Endothelial cell of umbilical vein (primary cell): ENCODE data around the gene TSPAN9. TPM values are rescaled to one million over a fixed set of nuclear protein-coding genes. Genes with fewer than 3 reads are reported as not detected.

ENCODE experiments used
- BruUV-seq: library from RNA; stranded (reverse); fragments of 400-500 nt; replicated peaks from 2 replicates; lab custom pipeline; 2021; lab: Mats Ljungman, UMichigan
- CTCF ChIA-PET: fragments of 300-600, 350-600 bp; sonication (Branson Sonifier 250); formaldehyde crosslinking; loops from one replicate; lab custom pipeline; 2021; ENCODE audit warnings: antibody characterized with exemption, inconsistent platforms; lab: Charles Lee
- POLR2A ChIA-PET: fragments of 300-600, 350-600 bp; sonication (Branson Sonifier 250); formaldehyde crosslinking; loops from one replicate; lab custom pipeline; 2021; ENCODE audit warnings: antibody characterized with exemption, inconsistent platforms; lab: Charles Lee
- DNase-seq: peaks from one replicate; pipeline ENCODE4 v3.0.0-alpha.2; 2011; ENCODE audit warnings: low read depth, low spot score
- FAIRE-seq: peaks from 2 replicates; lab custom pipeline; 2011; peaks lifted over from hg19 to GRCh38; lab: Jason Lieb, UNC
- H2AFZ ChIP-seq: 2 replicates; pipeline ENCODE4 v1.6.0; 2012; ENCODE audit warnings: low read depth, low read length, control low read depth, inconsistent platforms
- H3K27ac ChIP-seq: 2 replicates; pipeline ENCODE4 v1.5.1; 2011; ENCODE audit warnings: low read depth, mild to moderate bottlenecking, control low read depth, low read length, moderate library complexity; ENCODE audit not compliant: insufficient read depth
- H3K27me3 ChIP-seq, 2 experiments: 2 replicates each; pipeline versions ENCODE4 v1.6.0 to v1.6.1; 2011; ENCODE audit warnings: low read length in 2 of 2, mixed read lengths in 1 of 2; ENCODE audit not compliant: control insufficient read depth in 2 of 2, insufficient read depth in 2 of 2
- H3K36me3 ChIP-seq, 2 experiments: 2 replicates in 1 of 2; 3 replicates in 1 of 2; pipeline ENCODE4 v1.5.1; 2011; ENCODE audit warnings: low read length in 2 of 2, mild to moderate bottlenecking in 1 of 2, moderate library complexity in 1 of 2; ENCODE audit not compliant: control insufficient read depth in 2 of 2, insufficient read depth in 2 of 2; ENCODE audit errors: extremely low read depth in 1 of 2
- H3K4me1 ChIP-seq: 3 replicates; pipeline ENCODE4 v1.5.1; 2011; ENCODE audit warnings: mild to moderate bottlenecking, low read length; ENCODE audit not compliant: control insufficient read depth, insufficient read depth; ENCODE audit errors: extremely low read depth
- H3K4me2 ChIP-seq: 2 replicates; pipeline ENCODE4 v1.6.1; 2011; ENCODE audit warnings: low read length, control low read depth, mixed read lengths; ENCODE audit not compliant: insufficient read depth
- H3K4me3 ChIP-seq, 3 experiments: fragments of 200-600 bp in 1 of 3; sonication (generic), shearing (Covaris generic) in 1 of 3; replicated peaks in 1 of 3; 2 replicates each; pipeline ENCODE4 v1.5.1; 2011 to 2016; ENCODE audit warnings: control low read depth in 3 of 3, low read length in 3 of 3, mild to moderate bottlenecking in 2 of 3, inconsistent platforms in 1 of 3, low read depth in 1 of 3, moderate library complexity in 1 of 3; ENCODE audit not compliant: insufficient read depth in 1 of 3
- H3K79me2 ChIP-seq: 2 replicates; pipeline ENCODE4 v1.6.0; 2012; ENCODE audit warnings: low read length, inconsistent platforms; ENCODE audit not compliant: control insufficient read depth, insufficient read depth
- H3K9ac ChIP-seq: replicated peaks from 2 replicates; pipeline ENCODE3; 2011; ENCODE audit warnings: low read length, control low read depth; ENCODE audit not compliant: insufficient read depth; ENCODE audit errors: extremely low read depth
- H3K9me1 ChIP-seq: replicated peaks from 3 replicates; pipeline ENCODE4 v1.6.0; 2011; ENCODE audit warnings: mild to moderate bottlenecking, low read length; ENCODE audit not compliant: control insufficient read depth, insufficient read depth; ENCODE audit errors: extremely low read depth
- H3K9me3 ChIP-seq: replicated peaks from 2 replicates; pipeline ENCODE4 v1.5.1; 2012; ENCODE audit warnings: low read length, inconsistent platforms; ENCODE audit not compliant: control insufficient read depth, insufficient read depth
- H4K20me1 ChIP-seq: replicated peaks from 2 replicates; pipeline ENCODE3; 2011; ENCODE audit warnings: mild to moderate bottlenecking, low read length; ENCODE audit not compliant: control insufficient read depth, insufficient read depth; ENCODE audit errors: extremely low read depth
- EZH2 ChIP-seq: IDR thresholded peaks from 2 replicates; pipeline ENCODE4 v1.6.1; 2012; ENCODE audit warnings: borderline replicate concordance, low read depth, mild to moderate bottlenecking, moderate library complexity, low read length, inconsistent platforms; ENCODE audit not compliant: severe bottlenecking
- FOS ChIP-seq: IDR thresholded peaks from 2 replicates; pipeline ENCODE4 v1.6.1; 2011; ENCODE audit warnings: mild to moderate bottlenecking, low read length, moderate library complexity, borderline replicate concordance; ENCODE audit not compliant: insufficient read depth
- GATA2 ChIP-seq: IDR thresholded peaks from 2 replicates; pipeline ENCODE4 v1.7.0; 2011; ENCODE audit warnings: low read depth, mild to moderate bottlenecking, moderate library complexity, mixed read lengths, low read length; ENCODE audit not compliant: insufficient read length, insufficient read depth
- JUN ChIP-seq: IDR thresholded peaks from 2 replicates; pipeline ENCODE4 v1.6.1; 2011; ENCODE audit warnings: borderline replicate concordance, low read depth; ENCODE audit not compliant: insufficient read length, insufficient read depth
- MAX ChIP-seq: IDR thresholded peaks from 2 replicates; pipeline ENCODE4 v1.6.1; 2011; ENCODE audit not compliant: insufficient read depth, insufficient read length
- MYC ChIP-seq: IDR thresholded peaks from one replicate; pipeline ENCODE4 v1.6.1; 2011; ENCODE audit warnings: mild to moderate bottlenecking, low read depth, low read length
- POLR2A ChIP-seq: IDR thresholded peaks from 2 replicates; pipeline ENCODE4 v1.6.1; 2012; ENCODE audit warnings: low read depth, mild to moderate bottlenecking, control low read depth, low read length
- POLR2AphosphoS5 ChIP-seq: IDR thresholded peaks from 2 replicates; pipeline ENCODE4 v1.6.1; 2012; ENCODE audit warnings: low read depth, mild to moderate bottlenecking, control low read depth, low read length, moderate library complexity; ENCODE audit not compliant: insufficient read depth
- dilution Hi-C: fragments of 300-500 bp; cut with MboI; formaldehyde crosslinking; loops from one replicate; pipeline ENCODE4 v1.15.0; 2019; ENCODE audit warnings: low sequenced_read_pairs; ENCODE audit not compliant: extremely low pct_ligation_motif_present
- intact Hi-C: fragments of 100-400 bp; cut with micrococcal nuclease; formaldehyde crosslinking; loops from one replicate; pipeline ENCODE4 v1.10.0; 2022
- polyA plus RNA-seq, 4 experiments: library from polyadenylated mRNA; depleted of rRNA in 3 of 4; stranded (reverse) in 3 of 4; unstranded in 1 of 4; fragments of >200 nt; gene quantifications; 2 replicates each; pipeline versions ENCODE4 v1.2.1 to v1.2.3, GENCODE V29; 2011 to 2012; ENCODE audit warnings: missing spikeins in 1 of 4
- total RNA-seq: library from RNA; stranded (reverse); gene quantifications from 2 replicates; pipeline ENCODE4 v1.2.3, GENCODE V29; 2021
- TF ChIP-seq, protein P1 (sequence below), 2 donors: IDR thresholded peaks; 1 replicate in 1 of 2; 2 replicates in 1 of 2; pipeline ENCODE4 v1.5.1; 2011; ENCODE audit warnings: low read length in 2 of 2, mild to moderate bottlenecking in 2 of 2, moderate library complexity in 2 of 2, control low read depth in 1 of 2, inconsistent platforms in 1 of 2, low read depth in 1 of 2; ENCODE audit not compliant: insufficient read depth in 1 of 2; ENCODE audit errors: extremely low read depth in 1 of 2

Gene TSPAN9
- total and polyA plus RNA-seq, 2 donors (not counting 3 experiments of a cell fraction or from before 2014, with no cell fraction given) = 43.3 to 66.8 TPM

GRCh38 chr12:3310271-3311026, 233.3 kb downstream of the TSPAN9 start:
- no peaks in the 10 kb centered on the region for H3K27me3 ChIP-seq
- dilution Hi-C loops (no loop called here), intact Hi-C loops (no loop called here)
- no peak overlapping the region for H3K4me2 ChIP-seq
- CTCF ChIA-PET = interaction anchor here (0.6 to 7.9 kb wide), 4 partner anchors 9 to 494 kb away, joined by 3 to 149 read pairs (median 50); no protein-coding TSS in a partner anchor
- H3K4me1 ChIP-seq = peaks cover 1% of the 10 kb centered on the region
- H3K79me2 ChIP-seq = no peaks in the 10 kb centered on the region
- FAIRE-seq (no peak), DNase-seq (no peak)
- no peak overlapping the region for H2AFZ ChIP-seq
- POLR2A ChIA-PET = no interaction called here
- H3K27ac ChIP-seq = no peak overlapping the region
- H3K9me1 ChIP-seq = no peaks in the 10 kb centered on the region
- no peak for TF ChIP-seq POLR2AphosphoS5
- no peak for TF ChIP-seq POLR2A
- TF ChIP-seq MYC = no peak
- TF ChIP-seq, protein P1, sequence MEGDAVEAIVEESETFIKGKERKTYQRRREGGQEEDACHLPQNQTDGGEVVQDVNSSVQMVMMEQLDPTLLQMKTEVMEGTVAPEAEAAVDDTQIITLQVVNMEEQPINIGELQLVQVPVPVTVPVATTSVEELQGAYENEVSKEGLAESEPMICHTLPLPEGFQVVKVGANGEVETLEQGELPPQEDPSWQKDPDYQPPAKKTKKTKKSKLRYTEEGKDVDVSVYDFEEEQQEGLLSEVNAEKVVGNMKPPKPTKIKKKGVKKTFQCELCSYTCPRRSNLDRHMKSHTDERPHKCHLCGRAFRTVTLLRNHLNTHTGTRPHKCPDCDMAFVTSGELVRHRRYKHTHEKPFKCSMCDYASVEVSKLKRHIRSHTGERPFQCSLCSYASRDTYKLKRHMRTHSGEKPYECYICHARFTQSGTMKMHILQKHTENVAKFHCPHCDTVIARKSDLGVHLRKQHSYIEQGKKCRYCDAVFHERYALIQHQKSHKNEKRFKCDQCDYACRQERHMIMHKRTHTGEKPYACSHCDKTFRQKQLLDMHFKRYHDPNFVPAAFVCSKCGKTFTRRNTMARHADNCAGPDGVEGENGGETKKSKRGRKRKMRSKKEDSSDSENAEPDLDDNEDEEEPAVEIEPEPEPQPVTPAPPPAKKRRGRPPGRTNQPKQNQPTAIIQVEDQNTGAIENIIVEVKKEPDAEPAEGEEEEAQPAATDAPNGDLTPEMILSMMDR (IDR thresholded peaks at IDR 0.05; ENCODE audit: extremely low read depth in 1 of 2, insufficient read depth in 1 of 2, low read depth in 1 of 2, low read length in 2 of 2) = no peak
- TF ChIP-seq JUN = no peak
- no peak for TF ChIP-seq EZH2
- no peak for TF ChIP-seq MAX
- no peak for TF ChIP-seq FOS
- TF ChIP-seq GATA2 = no peak
- H4K20me1 ChIP-seq = no peaks in the 10 kb centered on the region
- H3K9ac ChIP-seq = no peak overlapping the region
- no peak overlapping the region for H3K4me3 ChIP-seq
- no peaks in the 10 kb centered on the region for H3K36me3 ChIP-seq
- no TSS peak for BruUV-seq
- no peaks in the 10 kb centered on the region for H3K9me3 ChIP-seq
